GM18505 (cell line): ENCODE results near the gene PKN1.
"Not testable (repeated sequence)": the region's sequence is repeated elsewhere in the genome, so short reads cannot be mapped to it uniquely, and the experiment has no call there.

Experiments used
- ATAC-seq: cut with Tn5 transposase; IDR thresholded peaks from one replicate; pipeline ENCODE4 v1.9.1; 2021; ENCODE audit not compliant: unreplicated experiment
- POLR2A ChIP-seq: IDR thresholded peaks from 4 replicates; pipeline ENCODE4 v1.6.1; 2011; ENCODE audit warnings: borderline replicate concordance; ENCODE audit not compliant: insufficient read depth, insufficient read length; ENCODE audit errors: extremely low read depth

The PKN1 gene

GRCh38 chr19:14401468-14402195 lies 31.5 kb upstream of the PKN1 start:
- no peak for ATAC-seq
- TF ChIP-seq POLR2A: no peak

- ATAC-seq: no peak
- TF ChIP-seq POLR2A: no peak
These were observed 30.6 kb upstream of the PKN1 start for GRCh38 chr19:14402332-14403144.

GRCh38 chr19:14403145-14403930 lies 29.8 kb upstream of the PKN1 start:
- not testable (repeated sequence) for ATAC-seq

- no peak for TF ChIP-seq POLR2A
These were observed 28.8 kb upstream of the PKN1 start for GRCh38 chr19:14404312-14404711.

GRCh38 chr19:14405380-14405757 lies 27.7 kb upstream of the PKN1 start:
- no peak for ATAC-seq
- no peak for TF ChIP-seq POLR2A

More at GRCh38 chr19:14404312-14404711, 28.8 kb upstream of the PKN1 start:
- ATAC-seq: no peak

- peak; percentile 69 for ATAC-seq
- peak; percentile 14 for TF ChIP-seq POLR2A
These were observed 27.1 kb upstream of the PKN1 start for GRCh38 chr19:14405758-14406644.

GRCh38 chr19:14406645-14407401 lies 26.3 kb upstream of the PKN1 start:
- no peak for TF ChIP-seq POLR2A
- no peak for ATAC-seq

GRCh38 chr19:14407605-14408484 lies 25.3 kb upstream of the PKN1 start:
- ATAC-seq: no peak
- peak; percentile 34 for TF ChIP-seq POLR2A

- no peak for ATAC-seq
- no peak for TF ChIP-seq POLR2A
These were observed 24.5 kb upstream of the PKN1 start for GRCh38 chr19:14408491-14409145.

- no peak for ATAC-seq
- TF ChIP-seq POLR2A: no peak
These were observed 23.7 kb upstream of the PKN1 start for GRCh38 chr19:14409146-14410023.
